Measurements from ENCODE around the gene LRFN5.

LRFN5 gene

DNA sequence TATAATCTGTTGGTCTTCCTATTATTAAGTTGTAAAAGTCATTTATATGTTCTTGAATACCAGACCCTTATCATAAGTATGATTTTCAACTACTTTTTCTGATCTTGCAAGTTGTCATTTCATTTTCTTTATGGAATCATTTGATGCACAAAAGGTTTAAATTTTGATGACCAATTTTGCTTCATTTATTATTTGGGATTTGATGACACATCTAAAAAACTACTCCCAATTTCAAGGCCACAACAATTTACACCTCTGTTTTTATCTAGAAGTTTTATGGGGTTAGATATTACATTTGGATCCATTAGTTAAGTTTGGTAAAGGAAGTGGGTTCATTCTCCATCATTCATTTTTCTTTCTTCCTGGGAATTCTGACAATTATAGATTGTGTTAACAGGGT, 259.2 kb downstream of the LRFN5 start:
- TF ChIP-seq, protein P1, sequence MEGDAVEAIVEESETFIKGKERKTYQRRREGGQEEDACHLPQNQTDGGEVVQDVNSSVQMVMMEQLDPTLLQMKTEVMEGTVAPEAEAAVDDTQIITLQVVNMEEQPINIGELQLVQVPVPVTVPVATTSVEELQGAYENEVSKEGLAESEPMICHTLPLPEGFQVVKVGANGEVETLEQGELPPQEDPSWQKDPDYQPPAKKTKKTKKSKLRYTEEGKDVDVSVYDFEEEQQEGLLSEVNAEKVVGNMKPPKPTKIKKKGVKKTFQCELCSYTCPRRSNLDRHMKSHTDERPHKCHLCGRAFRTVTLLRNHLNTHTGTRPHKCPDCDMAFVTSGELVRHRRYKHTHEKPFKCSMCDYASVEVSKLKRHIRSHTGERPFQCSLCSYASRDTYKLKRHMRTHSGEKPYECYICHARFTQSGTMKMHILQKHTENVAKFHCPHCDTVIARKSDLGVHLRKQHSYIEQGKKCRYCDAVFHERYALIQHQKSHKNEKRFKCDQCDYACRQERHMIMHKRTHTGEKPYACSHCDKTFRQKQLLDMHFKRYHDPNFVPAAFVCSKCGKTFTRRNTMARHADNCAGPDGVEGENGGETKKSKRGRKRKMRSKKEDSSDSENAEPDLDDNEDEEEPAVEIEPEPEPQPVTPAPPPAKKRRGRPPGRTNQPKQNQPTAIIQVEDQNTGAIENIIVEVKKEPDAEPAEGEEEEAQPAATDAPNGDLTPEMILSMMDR (IDR thresholded peaks at IDR 0.05; ENCODE audit: borderline replicate concordance, insufficient read depth, low read depth, low read length) = no peak
- H3K4me3 ChIP-seq (ENCODE audit: low read depth, low read length) = no peak overlapping the region

DNA sequence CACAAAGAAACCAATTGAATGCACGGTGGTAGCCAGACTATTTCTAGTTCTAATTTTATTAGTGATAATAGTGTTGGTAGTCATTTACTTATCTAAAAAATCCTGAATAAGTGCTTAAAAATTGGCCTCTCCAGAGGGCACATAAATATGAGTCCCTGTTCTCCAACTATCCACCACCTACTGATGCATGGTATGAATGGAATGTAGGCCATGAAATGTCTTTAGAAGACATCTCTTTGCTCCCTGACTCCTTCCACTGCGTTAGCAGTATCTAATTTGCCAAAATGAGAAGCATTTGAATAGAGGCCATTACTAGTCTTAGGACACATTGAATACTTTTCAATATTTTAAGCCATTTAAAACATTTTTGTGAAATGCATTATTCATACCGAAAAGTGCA, 261.7 kb downstream of the LRFN5 start:
- H3K4me3 ChIP-seq (ENCODE audit: low read depth, low read length) = no peak overlapping the region
- TF ChIP-seq, protein P1 (IDR thresholded peaks at IDR 0.05; ENCODE audit: borderline replicate concordance, insufficient read depth, low read depth, low read length) = no peak

DNA sequence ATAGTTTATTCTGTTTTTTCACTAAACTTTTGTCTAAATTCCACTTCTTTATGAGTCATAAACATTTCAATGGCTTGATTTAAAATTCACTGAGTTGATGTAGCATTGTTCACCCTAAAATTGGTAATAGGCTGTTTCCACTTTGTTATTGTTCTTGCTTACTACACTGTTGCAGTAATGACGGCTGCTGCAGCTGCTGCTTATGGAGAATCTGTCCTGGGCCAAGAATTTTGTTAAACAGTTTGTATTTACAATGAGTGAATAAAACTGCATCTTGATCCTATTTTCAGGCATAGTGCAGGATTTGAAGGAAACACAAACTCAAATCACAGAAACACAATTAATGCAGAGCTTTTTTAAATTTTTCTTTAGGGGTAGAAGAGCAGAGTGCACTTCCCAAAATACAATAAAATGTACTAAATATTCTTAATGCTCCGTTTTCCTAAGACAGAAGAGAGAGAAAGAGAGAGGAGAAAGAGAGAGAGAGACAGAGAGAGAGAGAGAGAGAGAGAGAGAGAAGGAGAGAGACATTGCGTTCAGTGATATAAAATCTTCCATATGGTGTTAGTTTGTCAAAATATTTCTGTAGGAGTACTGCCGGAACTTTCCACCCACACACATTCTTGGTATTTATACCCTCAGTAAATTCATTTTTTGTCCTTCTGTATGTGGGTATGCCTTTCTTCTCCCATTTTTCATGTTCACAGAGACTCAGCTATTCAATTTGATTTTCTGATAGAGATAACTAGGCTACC, 266.4 kb downstream of the LRFN5 start:
- no peak overlapping the region for H3K4me3 ChIP-seq (ENCODE audit: low read depth, low read length)
- TF ChIP-seq, protein P1 (IDR thresholded peaks at IDR 0.05; ENCODE audit: borderline replicate concordance, insufficient read depth, low read depth, low read length) = no peak

DNA sequence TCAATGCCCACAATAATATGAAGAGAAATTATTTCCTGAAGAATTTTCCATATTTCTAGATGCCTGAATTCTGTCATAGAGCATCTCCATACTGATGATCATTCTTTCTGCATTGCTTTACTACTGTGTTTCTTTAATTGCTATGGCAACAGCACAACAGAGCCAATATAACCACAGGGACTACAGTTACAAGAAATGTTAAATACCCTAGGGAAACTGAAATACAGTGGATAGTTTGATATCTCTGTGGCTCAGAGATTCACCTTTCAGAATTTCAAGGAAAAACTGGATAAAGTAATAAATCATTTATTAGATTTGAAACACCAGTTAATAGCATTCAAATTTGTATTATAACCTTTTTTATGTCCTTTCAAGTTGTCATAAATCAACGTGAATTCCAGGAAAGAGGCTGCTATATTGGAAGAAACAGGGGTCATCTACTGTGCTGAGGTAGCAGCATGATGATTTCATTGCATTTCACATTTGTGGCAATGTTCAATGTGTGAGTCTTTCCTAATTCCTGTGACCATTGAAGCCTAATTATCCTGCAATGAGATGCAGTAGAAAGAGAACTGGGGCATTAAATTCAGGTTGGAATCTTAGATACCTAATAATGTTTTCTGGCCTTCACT, 267.1 kb downstream of the LRFN5 start:
- H3K4me3 ChIP-seq (ENCODE audit: low read depth, low read length) = no peak overlapping the region
- TF ChIP-seq, protein P1 (IDR thresholded peaks at IDR 0.05; ENCODE audit: borderline replicate concordance, insufficient read depth, low read depth, low read length) = no peak

DNA sequence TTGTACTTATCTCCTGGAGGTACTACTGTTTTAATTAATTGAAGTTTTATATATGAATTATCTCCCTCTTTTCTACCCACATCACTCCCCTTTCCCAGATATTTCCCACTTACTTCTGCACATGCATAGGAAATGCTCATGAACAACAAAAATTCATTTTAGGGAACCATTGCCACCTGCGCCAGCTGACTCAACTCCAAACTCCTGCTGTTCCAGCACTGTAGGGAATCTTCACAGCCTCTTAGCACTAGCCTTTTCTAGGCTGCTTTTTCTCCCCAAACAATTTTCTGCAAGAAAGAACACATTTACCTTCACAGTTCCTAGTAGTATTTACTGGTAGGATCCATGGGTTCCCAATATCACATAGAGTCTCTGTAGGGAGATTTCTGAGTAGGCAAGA, 268.4 kb downstream of the LRFN5 start:
- no peak overlapping the region for H3K4me3 ChIP-seq (ENCODE audit: low read depth, low read length)
- TF ChIP-seq, protein P1 (IDR thresholded peaks at IDR 0.05; ENCODE audit: borderline replicate concordance, insufficient read depth, low read depth, low read length) = no peak

DNA sequence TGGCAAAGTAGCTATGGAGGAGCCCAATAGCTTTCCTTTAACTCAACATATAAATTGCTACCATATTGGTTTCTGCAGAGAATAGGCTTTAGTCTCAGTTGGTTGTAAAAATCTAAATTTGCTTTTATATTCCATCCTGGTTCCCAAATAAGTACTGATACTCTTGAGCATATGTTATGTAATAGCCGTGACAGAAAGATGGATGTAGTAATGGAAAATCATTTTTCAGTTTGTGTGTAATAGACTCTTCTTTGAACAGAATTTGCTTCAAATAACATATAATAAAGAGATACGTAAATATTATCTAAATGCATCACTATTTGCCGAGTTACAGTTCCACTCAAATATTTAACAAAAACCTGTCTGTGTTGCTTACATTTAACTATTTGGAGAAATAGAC, 271.6 kb downstream of the LRFN5 start:
- H3K4me3 ChIP-seq (ENCODE audit: low read depth, low read length) = no peak overlapping the region
- TF ChIP-seq, protein P1 (IDR thresholded peaks at IDR 0.05; ENCODE audit: borderline replicate concordance, insufficient read depth, low read depth, low read length) = no peak

DNA sequence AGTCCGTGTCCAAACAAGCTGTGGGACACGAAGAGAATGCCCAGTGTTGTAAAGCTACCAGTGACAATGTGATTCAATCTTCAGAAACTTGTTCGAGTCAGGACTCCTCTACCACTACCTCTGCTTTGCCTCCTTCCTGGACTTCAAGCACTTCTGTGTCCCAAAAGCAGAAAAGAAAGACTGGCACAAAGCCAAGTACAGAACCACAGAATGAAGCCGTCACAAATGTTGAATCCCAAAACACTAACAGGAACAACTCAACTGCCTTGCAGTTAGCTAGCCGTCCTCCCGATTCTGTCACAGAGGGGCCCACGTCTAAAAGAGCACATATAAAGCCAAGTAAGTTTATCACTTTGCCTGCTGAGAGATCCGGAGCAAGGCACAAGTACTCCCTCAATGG, 284.9 kb downstream of the LRFN5 start:
- TF ChIP-seq, protein P1 (IDR thresholded peaks at IDR 0.05; ENCODE audit: borderline replicate concordance, insufficient read depth, low read depth, low read length) = no peak
- H3K4me3 ChIP-seq (ENCODE audit: low read depth, low read length) = no peak overlapping the region

All from GM12875 (cell line).